ENCODE data around the gene FOSL2. TPM values are rescaled to one million over a fixed set of nuclear protein-coding genes. Genes with fewer than 3 reads are reported as not detected.

The FOSL2 gene
- total RNA-seq, 1 donor from 2014 or later = 156 TPM

GRCh38 chr2:28393114-28393836 is 617 bp downstream of the FOSL2 start:
- H3K27me3 Mint-ChIP-seq (ENCODE audit: low read depth) = no peaks in the 10 kb centered on the region
- peaks cover 22% of the 10 kb centered on the region for H3K4me1 Mint-ChIP-seq (ENCODE audit: low read depth)
- H3K27ac Mint-ChIP-seq (ENCODE audit: unreplicated experiment) = peak overlapping the region; percentile 99
- TF ChIP-seq CTCF (IDR thresholded peaks at IDR 0.05) = no peak
- H3K36me3 Mint-ChIP-seq (ENCODE audit: low read depth) = peaks cover 7% of the 10 kb centered on the region
- DNase-seq (ENCODE audit: low spot score) = no peak
- H3K9me3 Mint-ChIP-seq (ENCODE audit: low read depth) = no peaks in the 10 kb centered on the region
- no peak overlapping the region for H3K4me3 Mint-ChIP-seq (ENCODE audit: unreplicated experiment)

GRCh38 chr2:28394331-28394877 is 1.7 kb downstream of the FOSL2 start:
- no peaks in the 10 kb centered on the region for H3K27me3 Mint-ChIP-seq (ENCODE audit: low read depth)
- H3K9me3 Mint-ChIP-seq (ENCODE audit: low read depth) = no peaks in the 10 kb centered on the region
- no peak overlapping the region for H3K27ac Mint-ChIP-seq (ENCODE audit: unreplicated experiment)
- H3K4me3 Mint-ChIP-seq (ENCODE audit: unreplicated experiment) = no peak overlapping the region
- DNase-seq (ENCODE audit: low spot score) = no peak
- no peak for TF ChIP-seq CTCF (IDR thresholded peaks at IDR 0.05)
- peaks cover 9% of the 10 kb centered on the region for H3K36me3 Mint-ChIP-seq (ENCODE audit: low read depth)
- H3K4me1 Mint-ChIP-seq (ENCODE audit: low read depth) = peaks cover 14% of the 10 kb centered on the region

GRCh38 chr2:28394997-28395333 is 2.3 kb downstream of the FOSL2 start:
- no peaks in the 10 kb centered on the region for H3K9me3 Mint-ChIP-seq (ENCODE audit: low read depth)
- H3K4me1 Mint-ChIP-seq (ENCODE audit: low read depth) = peaks cover 9% of the 10 kb centered on the region
- H3K4me3 Mint-ChIP-seq (ENCODE audit: unreplicated experiment) = no peak overlapping the region
- H3K36me3 Mint-ChIP-seq (ENCODE audit: low read depth) = peaks cover 9% of the 10 kb centered on the region
- DNase-seq (ENCODE audit: low spot score) = no peak
- H3K27me3 Mint-ChIP-seq (ENCODE audit: low read depth) = no peaks in the 10 kb centered on the region
- no peak for TF ChIP-seq CTCF (IDR thresholded peaks at IDR 0.05)
- no peak overlapping the region for H3K27ac Mint-ChIP-seq (ENCODE audit: unreplicated experiment)

- no peak for DNase-seq (ENCODE audit: low spot score)
- Mint-ChIP-seq H3K4me3 (ENCODE audit: unreplicated experiment) (no peak overlapping the region), H3K27ac (ENCODE audit: unreplicated experiment) (no peak overlapping the region), H3K27me3 (ENCODE audit: low read depth) (no peaks in the 10 kb centered on the region), H3K4me1 (ENCODE audit: low read depth) (peaks cover 6% of the 10 kb centered on the region), H3K36me3 (ENCODE audit: low read depth) (peaks cover 9% of the 10 kb centered on the region), H3K9me3 (ENCODE audit: low read depth) (no peaks in the 10 kb centered on the region)
- TF ChIP-seq CTCF (IDR thresholded peaks at IDR 0.05) = peak; percentile 9
Observed at GRCh38 chr2:28395334-28396061, 2.8 kb downstream of the FOSL2 start.

- no peaks in the 10 kb centered on the region for H3K9me3 Mint-ChIP-seq (ENCODE audit: low read depth)
- H3K27ac Mint-ChIP-seq (ENCODE audit: unreplicated experiment) = no peak overlapping the region
- TF ChIP-seq CTCF (IDR thresholded peaks at IDR 0.05) = peak; percentile 23
- H3K27me3 Mint-ChIP-seq (ENCODE audit: low read depth) = no peaks in the 10 kb centered on the region
- H3K36me3 Mint-ChIP-seq (ENCODE audit: low read depth) = peaks cover 14% of the 10 kb centered on the region
- no peak overlapping the region for H3K4me3 Mint-ChIP-seq (ENCODE audit: unreplicated experiment)
- H3K4me1 Mint-ChIP-seq (ENCODE audit: low read depth) = peaks cover 8% of the 10 kb centered on the region
- DNase-seq (ENCODE audit: low spot score) = no peak
Observed at GRCh38 chr2:28397043-28397381, 4.4 kb downstream of the FOSL2 start.
